Loucy (cell line): Measurements from ENCODE around the gene COIL.

Experiments
- CTCF ChIP-seq: fragments of 200-600 bp; sonication (generic); conservative IDR thresholded peaks from 2 replicates; pipeline ENCODE4 v1.5.1; 2014; ENCODE audit warnings: mild to moderate bottlenecking, antibody characterized with exemption, low read length
- EZH2phosphoT487 ChIP-seq: fragments of 200-600 bp; IDR thresholded peaks from 2 replicates; pipeline ENCODE4 v1.6.1; 2018; ENCODE audit warnings: antibody characterized with exemption, mild to moderate bottlenecking, moderate library complexity, borderline replicate concordance

DNA sequence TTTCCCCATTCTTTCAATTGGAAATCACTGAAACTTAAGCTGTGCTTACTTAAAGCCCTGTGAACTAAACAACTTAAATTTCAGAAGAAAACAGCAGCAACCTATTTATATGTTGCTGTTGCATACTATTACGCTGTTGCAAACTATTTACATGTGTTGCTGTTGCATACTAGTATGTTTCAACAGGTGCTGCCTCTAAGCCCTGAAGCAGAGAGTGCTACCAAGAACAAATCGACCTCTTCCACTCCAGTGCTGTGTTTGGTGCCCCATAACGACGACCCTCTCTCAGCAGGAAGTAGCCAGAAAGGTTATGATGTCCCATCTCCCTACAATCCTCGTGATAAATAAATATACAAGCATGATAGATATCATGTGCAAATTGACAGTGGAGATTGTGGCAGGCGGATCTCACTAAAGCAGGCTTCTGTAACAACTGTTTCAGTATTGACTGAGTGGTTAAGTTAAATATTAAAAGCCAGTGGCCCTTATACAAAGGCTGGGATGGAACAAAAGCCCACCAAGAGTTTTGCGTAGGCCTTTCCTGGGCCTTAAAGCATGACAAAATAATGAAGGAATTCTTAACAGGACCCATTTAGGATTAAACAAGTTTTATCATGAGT is 11.4 kb upstream of the COIL start:
- TF ChIP-seq CTCF = no peak
- no peak for TF ChIP-seq EZH2phosphoT487
